IMR-90 (cell line): ENCODE measurements around the gene GOSR1. TPM values are rescaled to one million over a fixed set of nuclear protein-coding genes. Genes with fewer than 3 reads are reported as not detected.

ENCODE experiments used
- ATAC-seq: fragments of 200-7000 bp; cut with Tn5 transposase; 2 replicates; pipeline ENCODE4 v1.9.1; 2020; ENCODE audit warnings: low read depth, mild to moderate bottlenecking, moderate library complexity
- BruUV-seq: library from RNA; stranded (reverse); fragments of 400-500 nt; replicated peaks from 2 replicates; lab custom pipeline; 2021; lab: Mats Ljungman, UMichigan
- CTCF ChIA-PET: fragments of 300-600 bp; formaldehyde crosslinking; extraction: SDS; loops from one replicate; lab custom pipeline; 2021; ENCODE audit warnings: antibody characterized with exemption; lab: Yijun Ruan, JAX
- POLR2A ChIA-PET: fragments of 300-600 bp; sonication (Branson Sonifier 250); formaldehyde crosslinking; loops from one replicate; lab custom pipeline; 2022; ENCODE audit warnings: antibody characterized with exemption; ENCODE audit not compliant: unreplicated experiment; lab: Charles Lee
- DNase-seq: peaks from one replicate; pipeline ENCODE4 v3.0.0; 2013
- H2AFZ ChIP-seq: replicated peaks from 2 replicates; pipeline ENCODE3; 2013; ENCODE audit warnings: low read length, mild to moderate bottlenecking; ENCODE audit not compliant: poor library complexity
- H2AK5ac ChIP-seq: 2 replicates; pipeline ENCODE4 v1.6.1; 2013; ENCODE audit warnings: low read depth, low read length, inconsistent platforms
- H2AK9ac ChIP-seq: replicated peaks from 2 replicates; pipeline ENCODE3; 2013; ENCODE audit warnings: mild to moderate bottlenecking, low read depth, low read length, moderate library complexity; ENCODE audit not compliant: poor library complexity
- H2BK120ac ChIP-seq: 2 replicates; pipeline ENCODE4 v1.6.1; 2013; ENCODE audit warnings: low read depth, low read length, inconsistent platforms
- H2BK15ac ChIP-seq: 3 replicates; pipeline ENCODE4 v1.6.1; 2013; ENCODE audit warnings: low read depth, low read length, inconsistent platforms
- H2BK20ac ChIP-seq: 2 replicates; pipeline ENCODE4 v1.6.1; 2013; ENCODE audit warnings: low read depth, mild to moderate bottlenecking, inconsistent platforms, low read length, moderate library complexity
- H2BK5ac ChIP-seq: 2 replicates; pipeline ENCODE4 v1.6.1; 2013; ENCODE audit warnings: mild to moderate bottlenecking, low read depth, low read length, inconsistent platforms; ENCODE audit not compliant: poor library complexity, severe bottlenecking
- H3K14ac ChIP-seq: replicated peaks from 2 replicates; pipeline ENCODE4 v1.6.1; 2013; ENCODE audit warnings: low read depth, low read length, inconsistent platforms
- H3K18ac ChIP-seq: 2 replicates; pipeline ENCODE4 v1.6.1; 2013; ENCODE audit warnings: low read depth, low read length, control low read depth
- H3K23ac ChIP-seq: 2 replicates; pipeline ENCODE4 v1.6.1; 2013; ENCODE audit warnings: low read depth, low read length, inconsistent platforms
- H3K27ac ChIP-seq: 2 replicates; pipeline ENCODE4 v1.5.1; 2013; ENCODE audit warnings: mild to moderate bottlenecking, control low read depth, low read length; ENCODE audit not compliant: insufficient read depth
- H3K27me3 ChIP-seq: 2 replicates; pipeline ENCODE4 v1.6.1; 2013; ENCODE audit warnings: low read length; ENCODE audit not compliant: control insufficient read depth, insufficient read depth
- H3K36me3 ChIP-seq: 2 replicates; pipeline ENCODE4 v1.6.1; 2013; ENCODE audit warnings: low read length, mixed read lengths; ENCODE audit not compliant: control insufficient read depth, insufficient read depth
- H3K4ac ChIP-seq: 2 replicates; pipeline ENCODE4 v1.6.1; 2013; ENCODE audit warnings: low read depth, low read length, inconsistent platforms
- H3K4me1 ChIP-seq: 2 replicates; pipeline ENCODE4 v1.6.1; 2013; ENCODE audit warnings: low read length, mixed read lengths; ENCODE audit not compliant: control insufficient read depth, insufficient read depth
- H3K4me2 ChIP-seq: 2 replicates; pipeline ENCODE4 v1.6.1; 2013; ENCODE audit warnings: low read depth, mild to moderate bottlenecking, control low read depth, low read length, moderate library complexity
- H3K4me3 ChIP-seq: 2 replicates; pipeline ENCODE4 v1.5.1; 2013; ENCODE audit warnings: low read depth, mild to moderate bottlenecking, control low read depth, low read length, moderate library complexity; ENCODE audit not compliant: insufficient read depth
- H3K56ac ChIP-seq: 2 replicates; pipeline ENCODE4 v1.6.1; 2013; ENCODE audit warnings: low read length, inconsistent platforms; ENCODE audit not compliant: insufficient read depth; ENCODE audit errors: extremely low read depth
- H3K79me1 ChIP-seq, 2 experiments: 2 replicates each; pipeline ENCODE4 v1.6.1; 2013; ENCODE audit warnings: low read length in 2 of 2, inconsistent platforms in 1 of 2, low read depth in 1 of 2
- H3K9ac ChIP-seq: 2 replicates; pipeline ENCODE4 v1.6.1; 2013; ENCODE audit warnings: low read depth, low read length, control low read depth
- H3K9me1 ChIP-seq: 2 replicates; pipeline ENCODE4 v1.6.1; 2013; ENCODE audit warnings: low read length, inconsistent platforms; ENCODE audit not compliant: insufficient read depth
- H3K9me3 ChIP-seq: 2 replicates; pipeline ENCODE4 v1.6.1; 2013; ENCODE audit warnings: low read length; ENCODE audit not compliant: control insufficient read depth, insufficient read depth
- H4K20me1 ChIP-seq: 2 replicates; pipeline ENCODE4 v1.6.1; 2013; ENCODE audit warnings: low read length, inconsistent platforms; ENCODE audit not compliant: insufficient read depth
- H4K5ac ChIP-seq: 2 replicates; pipeline ENCODE4 v1.6.1; 2013; ENCODE audit warnings: mild to moderate bottlenecking, low read depth, low read length, control low read depth
- H4K8ac ChIP-seq, 2 experiments: 2 replicates each; pipeline ENCODE4 v1.6.1; 2013; ENCODE audit warnings: low read depth in 2 of 2, low read length in 2 of 2, control low read depth in 1 of 2, inconsistent platforms in 1 of 2
- H4K91ac ChIP-seq: 2 replicates; pipeline ENCODE4 v1.6.1; 2013; ENCODE audit warnings: low read depth, low read length, inconsistent platforms; ENCODE audit not compliant: insufficient read depth
- BHLHE40 ChIP-seq: fragments of 150-350 bp; IDR thresholded peaks from 2 replicates; pipeline ENCODE4 v1.6.1; 2016; ENCODE audit warnings: mild to moderate bottlenecking, low read depth, low read length
- CEBPB ChIP-seq: IDR thresholded peaks from 2 replicates; pipeline ENCODE4 v1.6.1; 2012; ENCODE audit warnings: low read depth, low read length, improper control_type of control experiment
- CHD1 ChIP-seq: IDR thresholded peaks from 2 replicates; pipeline ENCODE4 v1.6.1; 2012; ENCODE audit warnings: low read depth, low read length, improper control_type of control experiment
- FOS ChIP-seq: fragments of 150-350 bp; IDR thresholded peaks from 2 replicates; pipeline ENCODE4 v1.6.1; 2016; ENCODE audit warnings: low read depth, low read length
- MAFK ChIP-seq: IDR thresholded peaks from 2 replicates; pipeline ENCODE4 v1.6.1; 2012; ENCODE audit warnings: low read depth, low read length, improper control_type of control experiment
- MAZ ChIP-seq: IDR thresholded peaks from 2 replicates; pipeline ENCODE4 v1.6.1; 2012; ENCODE audit warnings: low read depth, mild to moderate bottlenecking, low read length, improper control_type of control experiment, moderate library complexity, borderline replicate concordance
- MXI1 ChIP-seq: IDR thresholded peaks from 2 replicates; pipeline ENCODE4 v1.6.1; 2012; ENCODE audit warnings: low read depth, mild to moderate bottlenecking, low read length, moderate library complexity, borderline replicate concordance
- NFE2L2 ChIP-seq: fragments of 150-350 bp; IDR thresholded peaks from 2 replicates; pipeline ENCODE4 v1.6.1; 2016; ENCODE audit warnings: low read depth, mild to moderate bottlenecking, low read length
- POLR2A ChIP-seq: IDR thresholded peaks from 2 replicates; pipeline ENCODE4 v1.6.1; 2012; ENCODE audit warnings: mild to moderate bottlenecking, low read depth, low read length
- RAD21 ChIP-seq: IDR thresholded peaks from 2 replicates; pipeline ENCODE4 v1.6.1; 2012; ENCODE audit warnings: low read length, improper control_type of control experiment
- RCOR1 ChIP-seq: IDR thresholded peaks from 2 replicates; pipeline ENCODE4 v1.6.1; 2012; ENCODE audit warnings: mild to moderate bottlenecking, low read length, improper control_type of control experiment; ENCODE audit not compliant: insufficient replicate concordance
- RFX5 ChIP-seq: IDR thresholded peaks from 2 replicates; pipeline ENCODE4 v1.8.0; 2012; ENCODE audit warnings: low read depth, mild to moderate bottlenecking, low read length, moderate library complexity
- SMC3 ChIP-seq: fragments of 150-350 bp; IDR thresholded peaks from 2 replicates; pipeline ENCODE4 v1.6.1; 2016; ENCODE audit warnings: low read depth, mild to moderate bottlenecking, antibody characterized with exemption, low read length, moderate library complexity
- WGBS, 2 experiments: methylation state at CpG; one replicate each; pipeline versions ENCODE4 v1.1.5 to v1.1.7; 2013; ENCODE audit warnings: missing lambda C conversion rate in 2 of 2; ENCODE audit not compliant: insufficient read length in 1 of 2; ENCODE audit errors: extremely low coverage in 2 of 2; 5-methylcytosine and 5-hydroxymethylcytosine counted together
- dilution Hi-C: fragments of 300-500 bp; cut with HindIII; formaldehyde crosslinking; loops from one replicate; pipeline ENCODE4 v1.14.3; 2018; ENCODE audit warnings: low sequenced_read_pairs; ENCODE audit not compliant: unreplicated experiment
- in situ Hi-C: fragments of 300-500 bp; cut with MboI; formaldehyde crosslinking; loops from 3 replicates; pipeline ENCODE4 v1.14.3; 2019; ENCODE audit warnings: low sequenced_read_pairs, inconsistent platforms, mixed read lengths
- intact Hi-C: fragments of 100-400 bp; cut with micrococcal nuclease; formaldehyde crosslinking; loops from 2 replicates; pipeline ENCODE4 v1.10.0; 2022
- polyA plus RNA-seq, 3 experiments: library from polyadenylated mRNA; depleted of rRNA; stranded (reverse); fragments of >200 nt; gene quantifications; 2 replicates each; pipeline ENCODE4 v1.2.3, GENCODE V29; 2012; ENCODE audit warnings: low replicate concordance in 1 of 3
- total RNA-seq: library from RNA; depleted of rRNA; stranded (reverse); fragments of >200 nt; gene quantifications from 2 replicates; pipeline ENCODE4 v1.2.3, GENCODE V29; 2012
- TF ChIP-seq, protein P1 (sequence below): conservative IDR thresholded peaks from 2 replicates; pipeline ENCODE4 v1.5.1; 2012; ENCODE audit warnings: mild to moderate bottlenecking, low read depth, low read length, improper control_type of control experiment
- TF ChIP-seq, protein P2 (sequence below): fragments of 150-350 bp; IDR thresholded peaks from 2 replicates; pipeline ENCODE4 v1.6.1; 2017; ENCODE audit warnings: mild to moderate bottlenecking, antibody characterized with exemption, low read length, low read depth
- TF ChIP-seq, protein P3 (sequence below): fragments of 150-350 bp; IDR thresholded peaks from 2 replicates; pipeline ENCODE4 v1.6.1; 2016; ENCODE audit warnings: low read depth, mild to moderate bottlenecking, low read length, moderate library complexity, borderline replicate concordance

GOSR1 gene
- total and polyA plus RNA-seq, 2 of the 4 experiments (the other 2 are of a cell fraction) = 21.2 to 47.5 TPM

DNA sequence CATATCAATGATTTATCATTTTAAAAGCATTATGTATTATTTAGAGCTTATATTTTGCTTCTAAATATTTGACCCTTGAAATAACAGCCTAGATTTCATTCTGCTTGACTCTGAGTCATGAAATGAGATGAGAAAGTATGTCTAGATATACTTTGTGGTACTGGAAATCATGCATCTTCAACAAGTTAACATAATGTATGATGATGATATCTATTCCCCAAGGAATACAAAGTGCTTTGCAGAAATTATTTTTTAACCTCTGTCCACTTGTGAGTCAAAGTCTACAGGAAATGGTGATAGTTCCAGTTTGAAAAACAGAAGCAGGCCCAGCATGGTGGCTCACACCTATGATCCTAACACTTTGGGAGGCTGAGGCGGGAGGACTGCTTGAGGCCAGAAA, 36.1 kb downstream of the GOSR1 start:
- CTCF ChIA-PET = no interaction called here
- TF ChIP-seq, protein P1, sequence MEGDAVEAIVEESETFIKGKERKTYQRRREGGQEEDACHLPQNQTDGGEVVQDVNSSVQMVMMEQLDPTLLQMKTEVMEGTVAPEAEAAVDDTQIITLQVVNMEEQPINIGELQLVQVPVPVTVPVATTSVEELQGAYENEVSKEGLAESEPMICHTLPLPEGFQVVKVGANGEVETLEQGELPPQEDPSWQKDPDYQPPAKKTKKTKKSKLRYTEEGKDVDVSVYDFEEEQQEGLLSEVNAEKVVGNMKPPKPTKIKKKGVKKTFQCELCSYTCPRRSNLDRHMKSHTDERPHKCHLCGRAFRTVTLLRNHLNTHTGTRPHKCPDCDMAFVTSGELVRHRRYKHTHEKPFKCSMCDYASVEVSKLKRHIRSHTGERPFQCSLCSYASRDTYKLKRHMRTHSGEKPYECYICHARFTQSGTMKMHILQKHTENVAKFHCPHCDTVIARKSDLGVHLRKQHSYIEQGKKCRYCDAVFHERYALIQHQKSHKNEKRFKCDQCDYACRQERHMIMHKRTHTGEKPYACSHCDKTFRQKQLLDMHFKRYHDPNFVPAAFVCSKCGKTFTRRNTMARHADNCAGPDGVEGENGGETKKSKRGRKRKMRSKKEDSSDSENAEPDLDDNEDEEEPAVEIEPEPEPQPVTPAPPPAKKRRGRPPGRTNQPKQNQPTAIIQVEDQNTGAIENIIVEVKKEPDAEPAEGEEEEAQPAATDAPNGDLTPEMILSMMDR = no peak
- TF ChIP-seq RFX5 = no peak
- no peak for TF ChIP-seq BHLHE40
- TF ChIP-seq CHD1 = no peak
- no peak for TF ChIP-seq POLR2A
- TF ChIP-seq, protein P2, sequence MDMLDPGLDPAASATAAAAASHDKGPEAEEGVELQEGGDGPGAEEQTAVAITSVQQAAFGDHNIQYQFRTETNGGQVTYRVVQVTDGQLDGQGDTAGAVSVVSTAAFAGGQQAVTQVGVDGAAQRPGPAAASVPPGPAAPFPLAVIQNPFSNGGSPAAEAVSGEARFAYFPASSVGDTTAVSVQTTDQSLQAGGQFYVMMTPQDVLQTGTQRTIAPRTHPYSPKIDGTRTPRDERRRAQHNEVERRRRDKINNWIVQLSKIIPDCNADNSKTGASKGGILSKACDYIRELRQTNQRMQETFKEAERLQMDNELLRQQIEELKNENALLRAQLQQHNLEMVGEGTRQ = no peak
- no peak for TF ChIP-seq MXI1
- no peak for TF ChIP-seq SMC3
- TF ChIP-seq MAFK = no peak
- no peak for TF ChIP-seq FOS
- no peak for TF ChIP-seq NFE2L2
- TF ChIP-seq, protein P3, sequence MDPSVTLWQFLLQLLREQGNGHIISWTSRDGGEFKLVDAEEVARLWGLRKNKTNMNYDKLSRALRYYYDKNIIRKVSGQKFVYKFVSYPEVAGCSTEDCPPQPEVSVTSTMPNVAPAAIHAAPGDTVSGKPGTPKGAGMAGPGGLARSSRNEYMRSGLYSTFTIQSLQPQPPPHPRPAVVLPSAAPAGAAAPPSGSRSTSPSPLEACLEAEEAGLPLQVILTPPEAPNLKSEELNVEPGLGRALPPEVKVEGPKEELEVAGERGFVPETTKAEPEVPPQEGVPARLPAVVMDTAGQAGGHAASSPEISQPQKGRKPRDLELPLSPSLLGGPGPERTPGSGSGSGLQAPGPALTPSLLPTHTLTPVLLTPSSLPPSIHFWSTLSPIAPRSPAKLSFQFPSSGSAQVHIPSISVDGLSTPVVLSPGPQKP = no peak
- TF ChIP-seq CEBPB = no peak
- no peak for TF ChIP-seq RCOR1
- no peak for TF ChIP-seq MAZ
- no peak for TF ChIP-seq RAD21
- Histone ChIP-seq H2AFZ (no peak overlapping the region), H4K20me1 (peaks cover 4% of the 10 kb centered on the region), H2BK15ac (no peak overlapping the region), H3K9ac (no peak overlapping the region), H3K4ac (no peak overlapping the region), H3K4me2 (no peak overlapping the region), H3K23ac (no peak overlapping the region), H3K56ac (no peak overlapping the region), H3K9me3 (no peaks in the 10 kb centered on the region), H3K27ac (no peak overlapping the region), H4K5ac (no peak overlapping the region), H3K4me1 (peaks cover 4% of the 10 kb centered on the region), H4K91ac (no peak overlapping the region), H3K18ac (no peak overlapping the region), H3K9me1 (peaks cover 10% of the 10 kb centered on the region; the same call in 1 of the 2 replicates), H3K79me1 (peaks cover 10 to 30% of the 10 kb centered on the region in 2 experiments; a peak in 3 of 4 replicates), H4K8ac (no peak overlapping the region), H3K36me3 (peaks cover 16% of the 10 kb centered on the region), H2AK5ac (no peak overlapping the region), H3K27me3 (no peaks in the 10 kb centered on the region), H3K14ac (no peak overlapping the region), H2AK9ac (no peak overlapping the region), H2BK5ac (no peak overlapping the region), H2BK120ac (no peak overlapping the region), H3K4me3 (no peak overlapping the region), H2BK20ac (no peak overlapping the region)
- DNase-seq = peak; percentile 9
- 100% methylated on average over 1 of the region's 1 CpG; no CpG with 5 or more reads in 1 of the 2 experiments for WGBS, 2 experiments
- POLR2A ChIA-PET = no interaction called here
- no TSS peak for BruUV-seq
- peak; percentile 35; the same call in 1 of the 2 replicates for ATAC-seq
- in situ Hi-C loops = no loop called here
- dilution Hi-C loops = no loop called here
- intact Hi-C loops = no loop called here
